OCI-LY7 (cell line): ENCODE measurements around the gene NUP160.

Experiments used
- EZH2phosphoT487 ChIP-seq: fragments of 200-600 bp; sonication (generic); IDR thresholded peaks from 2 replicates; pipeline ENCODE4 v1.6.1; 2018; ENCODE audit warnings: low read depth, borderline replicate concordance, mild to moderate bottlenecking, mixed run types, antibody characterized with exemption, low read length, moderate library complexity, mixed read lengths
- TF ChIP-seq, protein P1 (sequence below): fragments of 200-600 bp; sonication (generic); conservative IDR thresholded peaks from 2 replicates; pipeline ENCODE4 v1.5.1; 2014; ENCODE audit warnings: mild to moderate bottlenecking, antibody characterized with exemption, low read length, moderate library complexity, mixed read lengths

DNA sequence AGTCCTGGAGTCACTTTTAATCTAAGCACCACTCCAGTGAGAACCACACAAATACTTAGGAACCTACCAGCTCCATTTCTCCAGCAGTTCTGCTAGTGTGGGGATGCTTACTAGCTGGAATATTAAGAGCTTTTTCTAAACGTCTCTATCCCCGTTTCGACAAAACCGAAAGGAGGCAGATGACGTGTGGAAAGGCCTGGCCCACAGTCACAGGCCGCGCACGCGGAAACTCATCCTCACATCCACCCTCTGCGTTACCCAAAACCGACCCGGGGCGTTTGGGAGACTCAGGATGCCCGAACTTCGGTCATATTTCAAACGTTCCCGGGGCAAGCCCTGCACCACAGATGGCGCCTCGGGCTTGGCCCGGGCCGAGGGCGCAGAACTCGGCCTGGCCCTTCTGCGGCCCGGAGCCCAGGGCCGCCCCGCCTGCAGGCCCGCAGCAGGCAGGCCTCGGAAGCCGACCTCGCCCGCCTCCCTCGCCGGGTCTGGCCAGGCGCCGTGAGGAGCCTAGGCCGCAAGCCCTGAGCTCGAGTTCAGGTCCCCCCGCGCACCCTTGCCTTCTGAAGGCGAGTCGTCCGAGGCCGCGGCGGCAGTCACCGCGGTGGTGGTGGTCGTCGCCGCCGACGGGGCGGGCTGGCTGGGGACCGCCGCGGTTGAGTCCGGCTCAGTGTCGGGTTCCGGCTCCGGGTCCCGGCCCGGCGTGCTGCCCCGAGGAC, 81.5 kb downstream of the NUP160 start:
- TF ChIP-seq, protein P1, sequence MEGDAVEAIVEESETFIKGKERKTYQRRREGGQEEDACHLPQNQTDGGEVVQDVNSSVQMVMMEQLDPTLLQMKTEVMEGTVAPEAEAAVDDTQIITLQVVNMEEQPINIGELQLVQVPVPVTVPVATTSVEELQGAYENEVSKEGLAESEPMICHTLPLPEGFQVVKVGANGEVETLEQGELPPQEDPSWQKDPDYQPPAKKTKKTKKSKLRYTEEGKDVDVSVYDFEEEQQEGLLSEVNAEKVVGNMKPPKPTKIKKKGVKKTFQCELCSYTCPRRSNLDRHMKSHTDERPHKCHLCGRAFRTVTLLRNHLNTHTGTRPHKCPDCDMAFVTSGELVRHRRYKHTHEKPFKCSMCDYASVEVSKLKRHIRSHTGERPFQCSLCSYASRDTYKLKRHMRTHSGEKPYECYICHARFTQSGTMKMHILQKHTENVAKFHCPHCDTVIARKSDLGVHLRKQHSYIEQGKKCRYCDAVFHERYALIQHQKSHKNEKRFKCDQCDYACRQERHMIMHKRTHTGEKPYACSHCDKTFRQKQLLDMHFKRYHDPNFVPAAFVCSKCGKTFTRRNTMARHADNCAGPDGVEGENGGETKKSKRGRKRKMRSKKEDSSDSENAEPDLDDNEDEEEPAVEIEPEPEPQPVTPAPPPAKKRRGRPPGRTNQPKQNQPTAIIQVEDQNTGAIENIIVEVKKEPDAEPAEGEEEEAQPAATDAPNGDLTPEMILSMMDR: no peak
- TF ChIP-seq EZH2phosphoT487: no peak
